Activated CD8-positive, alpha-beta memory T cell treated with anti-CD3 and anti-CD28 coated beads, Interleukin-2, amount 10 ng/mL, durations not matched to agents 7 days and 5 days (primary cell): ENCODE measurements around the gene POLA1. TPM values are rescaled to one million over a fixed set of nuclear protein-coding genes. Genes with fewer than 3 reads are reported as not detected.

Experiments
- ATAC-seq: fragments of 150-1000 bp; cut with Tn5 transposase; one replicate; pipeline ENCODE4 v1.10.0; 2021; ENCODE audit warnings: moderate library complexity
- CTCF ChIA-PET: fragments of 350-600 bp; sonication (Branson Sonifier 250); formaldehyde crosslinking; loops from one replicate; lab custom pipeline; 2021; ENCODE audit warnings: antibody characterized with exemption; lab: Charles Lee
- DNase-seq: peaks from one replicate; pipeline ENCODE4 v3.0.0-alpha.2; 2020
- H3K27ac Mint-ChIP-seq: one replicate; pipeline ENCODE4 v1.8.0; 2021; ENCODE audit warnings: mild to moderate bottlenecking, mixed read lengths
- H3K27me3 Mint-ChIP-seq: one replicate; pipeline ENCODE4 v1.8.0; 2021; ENCODE audit warnings: mixed read lengths
- H3K36me3 Mint-ChIP-seq: one replicate; pipeline ENCODE4 v1.8.0; 2021; ENCODE audit warnings: mild to moderate bottlenecking, mixed read lengths
- H3K4me1 Mint-ChIP-seq: one replicate; pipeline ENCODE4 v1.8.0; 2021; ENCODE audit warnings: mixed read lengths
- H3K4me3 Mint-ChIP-seq: one replicate; pipeline ENCODE4 v1.8.0; 2021; ENCODE audit warnings: mild to moderate bottlenecking, moderate library complexity, mixed read lengths
- H3K9me3 Mint-ChIP-seq: one replicate; pipeline ENCODE4 v1.8.0; 2022; ENCODE audit warnings: low read depth, mixed read lengths
- total RNA-seq, 2 experiments: library from RNA; stranded (reverse); gene quantifications; one replicate each; pipeline ENCODE4 v1.2.3, GENCODE V29; 2021

Gene POLA1
- total RNA-seq, 2 experiments from 2014 or later = 35.7 to 36.5 TPM

DNA sequence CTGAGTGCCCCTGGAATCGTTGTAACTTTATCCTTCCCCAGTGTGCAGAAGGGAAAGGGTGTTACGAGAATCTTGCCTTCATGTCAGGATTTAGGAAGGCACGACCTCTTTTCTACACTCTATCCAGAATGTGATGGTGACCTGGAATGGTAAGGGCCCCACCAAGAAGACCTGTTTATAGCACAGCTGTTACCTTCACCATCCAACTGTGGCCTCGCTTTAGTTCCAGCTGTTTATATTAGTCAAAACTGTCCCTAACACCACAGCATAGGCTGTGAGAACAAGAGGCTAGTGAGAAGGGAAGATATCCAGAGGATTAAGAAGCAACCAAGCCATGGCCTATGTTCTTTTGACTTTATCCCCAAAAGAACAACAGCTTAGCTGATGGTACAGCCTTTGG is 294.0 kb downstream of the POLA1 start:
- CTCF ChIA-PET = no interaction called here
- H3K27me3 Mint-ChIP-seq = no peaks in the 10 kb centered on the region

DNA sequence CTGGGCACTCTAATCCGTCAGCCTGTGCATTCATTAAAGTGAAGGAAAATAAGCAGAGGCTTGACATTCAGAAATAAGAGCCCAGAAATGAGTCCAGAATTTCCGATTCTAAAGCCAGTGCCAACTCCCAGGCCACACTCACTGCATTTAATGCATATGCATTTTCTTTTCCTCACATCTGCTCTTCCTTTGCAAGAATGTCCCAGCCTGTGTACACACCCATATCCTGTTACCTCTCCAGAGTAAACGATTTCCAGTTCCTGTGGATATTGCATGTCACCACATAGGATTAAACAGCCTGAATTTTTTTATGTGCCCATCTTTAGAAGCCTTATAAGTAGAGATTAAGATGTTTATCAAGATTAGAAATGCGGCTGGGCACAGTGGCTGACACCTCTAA is 294.6 kb downstream of the POLA1 start:
- H3K4me1 Mint-ChIP-seq = peaks cover 2% of the 10 kb centered on the region
- H3K36me3 Mint-ChIP-seq = peaks cover 3% of the 10 kb centered on the region
- H3K9me3 Mint-ChIP-seq = no peaks in the 10 kb centered on the region
- DNase-seq (no peak), ATAC-seq (no peak)
- CTCF ChIA-PET = no interaction called here
- no peaks in the 10 kb centered on the region for H3K27me3 Mint-ChIP-seq
- H3K4me3 Mint-ChIP-seq = no peak overlapping the region
- no peak overlapping the region for H3K27ac Mint-ChIP-seq

More for the DNA sequence above, 294.0 kb downstream of the POLA1 start:
- no peak for DNase-seq
- no peak for ATAC-seq
- H3K27ac Mint-ChIP-seq = no peak overlapping the region
- peaks cover 3% of the 10 kb centered on the region for H3K36me3 Mint-ChIP-seq
- H3K4me1 Mint-ChIP-seq = peaks cover 2% of the 10 kb centered on the region
- no peak overlapping the region for H3K4me3 Mint-ChIP-seq
- no peaks in the 10 kb centered on the region for H3K9me3 Mint-ChIP-seq

DNA sequence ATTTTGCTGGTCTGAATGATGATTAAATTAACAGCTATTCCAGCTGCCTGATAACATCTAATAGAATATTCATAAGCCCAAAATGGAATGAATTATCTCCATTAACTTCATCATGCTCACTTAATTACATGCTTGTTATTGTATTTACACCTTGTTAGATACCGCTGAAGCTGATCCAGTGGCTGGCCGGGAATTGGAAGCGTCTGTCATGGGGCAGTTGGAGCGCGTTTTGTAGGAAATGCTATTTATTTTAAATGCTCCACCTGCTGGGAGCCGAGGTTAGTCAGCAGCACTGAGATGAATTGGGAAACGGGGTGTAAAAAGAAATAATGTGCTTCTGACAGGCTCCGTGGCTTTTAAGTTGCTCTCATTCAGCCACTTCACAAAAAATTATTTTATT is 296.8 kb downstream of the POLA1 start:
- ATAC-seq = no peak
- Mint-ChIP-seq H3K27me3 (no peaks in the 10 kb centered on the region), H3K9me3 (no peaks in the 10 kb centered on the region), H3K36me3 (peaks cover 3% of the 10 kb centered on the region), H3K4me1 (no peaks in the 10 kb centered on the region), H3K4me3 (no peak overlapping the region), H3K27ac (no peak overlapping the region)
- DNase-seq = no peak
- CTCF ChIA-PET = no interaction called here

DNA sequence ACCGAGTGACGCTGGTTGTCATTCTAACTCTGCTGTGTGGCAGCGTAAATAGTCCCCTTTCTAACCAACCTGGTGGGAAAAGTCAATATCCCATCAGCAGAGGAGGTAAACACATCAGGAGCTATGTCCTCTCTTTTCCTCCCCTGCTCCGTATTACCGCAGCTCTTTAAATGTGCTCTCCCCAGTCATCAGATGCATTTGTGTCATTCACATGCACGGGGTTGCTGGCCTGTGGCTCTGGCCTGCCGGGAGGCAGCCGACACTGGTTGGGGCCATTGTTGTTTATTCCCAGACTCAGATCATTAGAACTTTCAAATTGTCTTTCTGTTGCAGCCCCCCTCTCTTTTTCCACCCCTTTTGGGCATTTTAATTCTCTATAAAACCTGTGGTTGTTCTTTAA is 300.2 kb downstream of the POLA1 start:
- H3K4me3 Mint-ChIP-seq = no peak overlapping the region
- H3K27ac Mint-ChIP-seq = no peak overlapping the region
- DNase-seq (no peak), ATAC-seq (no peak)
- H3K9me3 Mint-ChIP-seq = no peaks in the 10 kb centered on the region
- peaks cover 1% of the 10 kb centered on the region for H3K36me3 Mint-ChIP-seq
- H3K27me3 Mint-ChIP-seq = no peaks in the 10 kb centered on the region
- no peaks in the 10 kb centered on the region for H3K4me1 Mint-ChIP-seq
- CTCF ChIA-PET = no interaction called here

DNA sequence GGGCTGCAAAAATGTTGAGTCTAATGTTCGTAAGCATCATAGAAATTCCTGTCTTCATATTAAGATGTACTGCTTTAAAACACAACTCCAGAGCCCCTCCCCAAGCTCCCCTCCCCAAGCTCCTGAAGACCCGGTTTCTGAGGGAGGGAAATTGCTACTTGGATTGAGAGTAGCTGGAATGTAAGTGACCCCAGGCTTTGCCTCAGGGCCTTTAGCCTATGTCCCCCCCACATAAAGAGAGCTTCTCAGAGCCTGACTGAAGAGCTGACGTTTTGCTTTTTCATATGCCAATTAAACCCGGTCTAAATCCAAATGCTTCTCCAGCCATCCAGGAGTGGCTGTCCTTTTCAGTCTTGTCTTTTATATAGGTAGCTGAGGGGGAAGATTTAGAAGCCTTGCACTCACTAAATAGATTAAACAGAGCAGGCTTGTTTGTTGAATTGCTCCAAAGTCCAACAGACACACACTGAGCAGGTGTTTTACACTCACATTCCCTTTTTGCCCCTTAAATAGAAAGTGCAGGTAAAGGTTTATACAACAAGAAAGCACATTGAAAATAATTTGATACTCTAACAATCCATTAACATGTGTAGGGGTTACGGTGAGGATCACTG is 302.5 kb downstream of the POLA1 start:
- Mint-ChIP-seq H3K27me3 (no peaks in the 10 kb centered on the region), H3K4me1 (no peaks in the 10 kb centered on the region), H3K27ac (no peak overlapping the region), H3K36me3 (peaks cover 1% of the 10 kb centered on the region), H3K4me3 (no peak overlapping the region), H3K9me3 (no peaks in the 10 kb centered on the region)
- no peak for DNase-seq
- ATAC-seq = no peak
- CTCF ChIA-PET = no interaction called here

DNA sequence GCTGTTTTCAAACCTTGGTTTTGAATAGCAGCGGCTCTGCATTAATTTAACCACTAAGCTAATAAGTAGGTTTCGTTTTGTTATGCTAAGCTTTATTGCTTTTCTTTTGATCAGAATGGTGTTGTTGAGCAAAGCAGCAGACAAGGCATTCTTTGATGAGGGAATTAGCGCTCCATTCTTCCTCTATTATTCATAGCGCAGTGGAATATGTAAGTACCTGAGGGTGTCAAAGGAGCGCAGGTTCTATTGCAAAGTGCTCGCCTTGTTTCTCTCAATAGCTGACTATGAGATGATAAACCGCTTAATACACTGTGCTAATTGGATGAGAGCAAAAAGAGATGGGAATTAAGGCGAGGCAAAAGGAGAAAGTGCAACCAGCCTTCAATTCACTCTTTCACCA is 305.8 kb downstream of the POLA1 start:
- CTCF ChIA-PET = no interaction called here
- H3K9me3 Mint-ChIP-seq = no peaks in the 10 kb centered on the region
- no peak overlapping the region for H3K4me3 Mint-ChIP-seq
- H3K27ac Mint-ChIP-seq = no peak overlapping the region
- H3K4me1 Mint-ChIP-seq = peaks cover 8% of the 10 kb centered on the region
- peaks cover 2% of the 10 kb centered on the region for H3K36me3 Mint-ChIP-seq
- no peak for DNase-seq
- ATAC-seq = no peak
- peaks cover 24% of the 10 kb centered on the region for H3K27me3 Mint-ChIP-seq

DNA sequence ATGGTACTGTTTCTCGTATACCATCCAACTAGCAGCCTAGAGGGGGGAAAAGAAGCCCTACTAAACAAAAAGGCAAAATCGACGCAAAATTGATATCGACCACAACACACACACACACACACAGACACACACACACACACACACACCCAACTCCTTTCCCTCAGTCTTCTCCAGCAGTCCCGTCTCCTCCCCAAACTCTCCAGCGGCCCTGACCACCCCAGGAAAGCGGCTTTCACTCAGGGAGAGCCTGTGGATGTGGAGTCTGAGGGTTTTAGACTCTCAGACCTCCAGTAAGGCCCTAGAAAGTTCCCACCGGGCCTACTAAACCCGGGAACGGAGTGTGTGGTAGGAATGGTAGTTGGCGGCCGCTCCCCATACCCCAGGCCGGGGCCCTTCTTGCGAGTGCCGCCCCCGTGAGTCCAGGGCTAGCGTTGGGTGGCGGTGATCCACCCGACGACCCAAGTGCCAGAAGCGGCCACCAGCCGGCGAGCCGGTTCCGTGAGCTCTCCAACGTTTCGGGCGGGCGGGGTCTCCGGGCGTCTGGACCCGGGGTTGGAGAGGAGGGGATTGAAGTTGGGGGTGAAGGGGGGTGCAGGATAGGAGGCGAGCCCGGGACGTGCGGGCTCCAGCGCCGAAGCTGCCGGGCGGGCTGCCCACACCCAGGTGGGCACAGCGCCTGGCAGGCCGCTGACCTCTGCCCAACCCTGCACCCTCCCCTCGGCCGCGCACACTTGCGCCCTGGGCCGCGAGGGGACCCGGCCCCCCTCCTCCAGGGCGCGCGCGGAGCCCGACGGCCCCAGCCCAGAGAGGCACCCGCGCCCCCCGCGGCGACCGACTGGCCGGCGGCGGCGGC is 308.3 kb downstream of the POLA1 start:
- CTCF ChIA-PET = no interaction called here
- DNase-seq (no peak), ATAC-seq (no peak)
- no peak overlapping the region for H3K27ac Mint-ChIP-seq
- peaks cover 4% of the 10 kb centered on the region for H3K36me3 Mint-ChIP-seq
- no peak overlapping the region for H3K4me3 Mint-ChIP-seq
- no peaks in the 10 kb centered on the region for H3K9me3 Mint-ChIP-seq
- peaks cover 13% of the 10 kb centered on the region for H3K4me1 Mint-ChIP-seq
- peaks cover 38% of the 10 kb centered on the region for H3K27me3 Mint-ChIP-seq

DNA sequence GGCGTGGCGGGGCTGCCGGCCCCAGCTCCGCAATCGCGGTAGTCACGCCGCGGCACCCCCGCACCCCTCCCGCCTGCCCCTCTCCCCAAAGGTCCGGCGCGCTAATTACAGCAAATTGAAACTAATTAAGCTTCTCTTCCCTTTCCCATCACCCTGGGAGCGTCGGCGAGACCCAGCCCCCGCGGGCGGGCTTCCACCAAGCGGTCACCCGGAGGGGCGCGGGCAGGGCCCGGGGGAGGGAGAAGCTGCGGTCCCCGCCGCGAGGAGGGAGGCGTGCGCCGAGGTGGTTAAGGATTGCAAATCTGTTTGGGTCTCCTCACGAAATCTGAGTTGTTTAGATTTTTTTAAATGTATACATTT is 308.9 kb downstream of the POLA1 start:
- H3K9me3 Mint-ChIP-seq = no peaks in the 10 kb centered on the region
- peaks cover 4% of the 10 kb centered on the region for H3K36me3 Mint-ChIP-seq
- no peak for ATAC-seq
- no peak overlapping the region for H3K27ac Mint-ChIP-seq
- peaks cover 40% of the 10 kb centered on the region for H3K27me3 Mint-ChIP-seq
- H3K4me1 Mint-ChIP-seq = peaks cover 13% of the 10 kb centered on the region
- H3K4me3 Mint-ChIP-seq = peak overlapping the region; percentile 69
- no peak for DNase-seq
- CTCF ChIA-PET = no interaction called here

DNA sequence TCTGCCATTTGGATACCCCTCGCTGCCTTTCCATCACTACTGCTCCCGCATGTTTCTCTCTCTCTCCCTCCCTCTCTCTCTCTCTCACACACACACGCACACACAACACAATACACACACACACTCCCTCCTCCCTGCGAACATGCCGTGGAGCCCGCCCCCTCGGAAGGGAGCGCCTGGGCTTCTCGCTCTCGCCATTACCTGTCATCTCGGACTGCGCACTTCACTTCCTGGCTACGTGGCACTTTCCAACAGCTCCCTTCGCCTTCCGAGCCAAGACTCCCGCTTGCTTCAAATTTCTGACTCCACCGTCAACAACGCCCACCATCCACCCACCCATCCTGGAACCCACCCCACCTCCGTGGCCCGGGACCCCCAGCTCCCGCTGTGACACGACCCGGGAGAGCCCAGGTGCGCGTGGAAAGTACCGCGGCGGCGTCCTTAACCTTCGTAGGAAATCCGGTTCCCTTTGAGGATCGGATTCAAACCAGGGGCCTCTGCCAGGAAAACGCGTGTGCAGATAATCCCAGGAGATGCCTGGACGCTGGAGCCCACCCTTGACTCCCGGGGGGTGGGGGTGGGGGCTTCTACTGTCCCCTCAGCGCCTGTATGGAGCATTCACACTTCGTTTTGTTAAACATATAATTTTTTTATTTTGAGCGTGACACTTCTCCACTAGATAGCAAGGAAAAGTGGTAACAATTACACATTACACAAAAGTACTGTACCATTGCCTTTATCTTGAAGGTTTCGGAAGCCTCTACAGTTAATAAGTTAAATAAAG is 309.5 kb downstream of the POLA1 start:
- no peak overlapping the region for H3K27ac Mint-ChIP-seq

DNA sequence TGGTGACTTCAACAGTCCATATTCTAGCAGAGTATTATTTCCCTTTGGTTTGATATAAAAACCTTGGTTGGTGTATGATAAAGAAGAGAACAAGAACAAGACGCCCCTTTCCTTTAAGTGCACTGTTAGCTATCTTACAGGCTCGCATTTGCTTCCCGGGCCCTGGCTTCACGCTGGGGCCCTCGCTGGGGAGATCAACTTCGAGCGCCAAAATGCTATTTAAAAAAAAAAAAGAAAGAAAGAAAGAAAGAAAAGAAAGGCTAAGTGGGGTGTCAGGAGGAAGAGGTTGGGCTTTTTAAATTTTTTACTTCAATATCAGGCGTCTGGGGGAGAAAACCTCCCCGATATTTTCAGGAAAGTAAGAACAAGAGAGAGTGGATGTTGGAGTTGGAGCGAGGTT is 310.3 kb downstream of the POLA1 start:
- H3K9me3 Mint-ChIP-seq = no peaks in the 10 kb centered on the region
- no peak for DNase-seq
- no peak overlapping the region for H3K27ac Mint-ChIP-seq
- H3K4me3 Mint-ChIP-seq = no peak overlapping the region
- CTCF ChIA-PET = interaction anchor here (0.6 to 0.8 kb wide), 2 partner anchors 18 to 156 kb away, joined by 3 read pairs; no protein-coding TSS in a partner anchor
- H3K4me1 Mint-ChIP-seq = peaks cover 13% of the 10 kb centered on the region
- peaks cover 50% of the 10 kb centered on the region for H3K27me3 Mint-ChIP-seq
- ATAC-seq = no peak
- peaks cover 4% of the 10 kb centered on the region for H3K36me3 Mint-ChIP-seq

More for the DNA sequence above, 309.5 kb downstream of the POLA1 start:
- Mint-ChIP-seq H3K36me3 (peaks cover 4% of the 10 kb centered on the region), H3K4me1 (peaks cover 13% of the 10 kb centered on the region), H3K9me3 (no peaks in the 10 kb centered on the region), H3K27me3 (peaks cover 46% of the 10 kb centered on the region), H3K4me3 (peak overlapping the region; percentile 69)
- DNase-seq = no peak
- no peak for ATAC-seq
- CTCF ChIA-PET = interaction anchor here (0.6 to 0.8 kb wide), 2 partner anchors 18 to 156 kb away, joined by 3 read pairs; no protein-coding TSS in a partner anchor

DNA sequence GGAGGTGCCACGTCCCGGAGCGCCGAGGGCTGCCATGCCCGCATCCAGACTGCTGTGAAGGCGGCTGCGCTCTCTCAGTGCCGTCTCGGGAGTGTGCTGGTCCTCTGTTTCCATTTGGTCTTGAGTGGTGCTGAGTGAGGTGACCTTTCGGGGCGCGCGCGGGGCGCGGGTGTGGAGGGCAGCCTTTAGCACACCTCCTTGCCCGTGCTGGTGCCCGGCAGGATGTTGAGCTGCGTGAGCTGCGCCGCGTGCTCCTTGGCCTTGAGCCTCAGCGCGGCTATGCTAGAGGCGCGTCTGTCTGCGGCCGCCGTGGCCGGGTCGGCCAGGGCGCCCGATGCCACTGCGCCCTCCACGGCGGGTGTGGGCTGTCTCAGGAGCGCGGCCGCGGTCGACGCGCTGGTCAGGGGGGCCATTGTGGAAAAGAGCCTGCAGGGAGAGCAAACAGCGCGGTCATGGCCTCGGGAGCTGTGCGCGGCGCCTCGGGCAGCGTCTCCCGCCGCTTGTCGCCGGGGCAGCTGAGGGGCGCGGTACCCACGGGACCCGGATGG is 310.8 kb downstream of the POLA1 start:
- Mint-ChIP-seq H3K36me3 (peaks cover 4% of the 10 kb centered on the region), H3K9me3 (no peaks in the 10 kb centered on the region), H3K27ac (no peak overlapping the region), H3K4me1 (peaks cover 13% of the 10 kb centered on the region), H3K4me3 (no peak overlapping the region), H3K27me3 (peaks cover 55% of the 10 kb centered on the region)
- DNase-seq = no peak
- CTCF ChIA-PET = interaction anchor here (1.1 kb wide), 1 partner anchor 17 kb away, joined by 7 read pairs; no protein-coding TSS in a partner anchor
- no peak for ATAC-seq

DNA sequence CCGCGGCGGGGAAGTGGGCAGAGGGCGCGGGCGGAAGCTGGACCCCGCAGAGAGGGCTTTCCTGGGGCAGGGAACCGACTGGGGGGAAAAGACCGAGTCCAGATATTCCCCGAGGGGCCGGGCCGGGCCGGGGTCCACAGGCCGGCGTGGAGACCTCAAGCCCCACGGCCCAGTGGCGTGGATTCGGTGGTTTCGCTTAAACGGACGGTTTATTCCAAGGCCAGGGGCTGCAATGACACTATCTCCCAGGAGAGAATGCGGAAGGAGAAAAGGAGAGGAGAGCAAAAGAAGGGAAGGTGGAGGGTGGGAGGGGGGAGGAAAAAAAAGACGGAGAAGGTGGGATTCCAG is 311.3 kb downstream of the POLA1 start:
- Mint-ChIP-seq H3K27me3 (peaks cover 60% of the 10 kb centered on the region), H3K36me3 (peaks cover 4% of the 10 kb centered on the region), H3K4me1 (peaks cover 13% of the 10 kb centered on the region), H3K9me3 (no peaks in the 10 kb centered on the region), H3K27ac (no peak overlapping the region), H3K4me3 (no peak overlapping the region)
- no peak for DNase-seq
- ATAC-seq = no peak
- CTCF ChIA-PET = interaction anchor here (1.1 kb wide), 1 partner anchor 16 kb away, joined by 7 read pairs; no protein-coding TSS in a partner anchor
